Ascending aorta (tissue), 2 donors: ENCODE results near the gene SAMMSON. TPM values are rescaled to one million over a fixed set of nuclear protein-coding genes. Genes with fewer than 3 reads are reported as not detected.

Source experiments
- DNase-seq, 2 donors: peaks; one replicate each; pipeline ENCODE4 v3.0.0-alpha.2; 2019; ENCODE audit warnings: low spot score in 2 of 2
- H3K27ac ChIP-seq, 2 donors: fragments of 200-600 bp; sonication (generic); one replicate each; pipeline ENCODE4 v1.5.1; 2016 to 2017; ENCODE audit warnings: mild to moderate bottlenecking in 1 of 2
- H3K27me3 ChIP-seq: fragments of 200-600 bp; sonication (generic); one replicate; pipeline ENCODE4 v1.5.1; 2017
- H3K36me3 ChIP-seq, 2 donors: fragments of 200-600 bp; sonication (generic); one replicate each; pipeline ENCODE4 v1.5.1; 2016
- H3K4me1 ChIP-seq, 2 donors: fragments of 200-600 bp; sonication (generic); one replicate each; pipeline ENCODE4 v1.5.1; 2016 to 2017; ENCODE audit warnings: mild to moderate bottlenecking in 1 of 2
- H3K4me3 ChIP-seq, 2 donors: fragments of 200-600 bp; sonication (generic); one replicate each; pipeline ENCODE4 v1.5.1; 2016 to 2017; ENCODE audit warnings: mild to moderate bottlenecking in 1 of 2
- H3K9me3 ChIP-seq, 2 donors: fragments of 200-600 bp; sonication (generic); one replicate each; pipeline ENCODE4 v1.5.1; 2016
- CTCF ChIP-seq, 3 experiments: fragments of 200-600 bp in 2 of 3; fragments of 450-650 bp in 1 of 3; sonication (generic) in 2 of 3; IDR thresholded peaks; one replicate each; pipeline ENCODE4 v1.5.1; 2016 to 2019; ENCODE audit warnings: antibody characterized with exemption in 3 of 3, mild to moderate bottlenecking in 1 of 3, moderate library complexity in 1 of 3
- intact Hi-C: fragments of 100-400 bp; cut with DNase I; formaldehyde crosslinking; loops from one replicate; pipeline ENCODE4 v1.15.1; 2023
- total RNA-seq: library from RNA; depleted of rRNA; stranded (reverse); fragments of >200 nt; gene quantifications from one replicate; pipeline ENCODE4 v1.1.0, GENCODE V29; 2016

The SAMMSON gene
- total RNA-seq, 1 donor from 2014 or later = 2.2 TPM

GRCh38 chr3:69997631-69998307 lies 1.8 kb upstream of the SAMMSON start:
- H3K4me3 ChIP-seq = no peak overlapping the region
- DNase-seq = no peak
- no peak for TF ChIP-seq CTCF (IDR thresholded peaks at IDR 0.05)
- H3K27me3 ChIP-seq = no peaks in the 10 kb centered on the region
- H3K9me3 ChIP-seq = peaks cover 0 to 3% of the 10 kb centered on the region in 2 donors
- no peaks in the 10 kb centered on the region for H3K36me3 ChIP-seq
- intact Hi-C loops = loop anchor here (5.0 kb wide), 1 partner anchor 70 kb away; no protein-coding TSS in a partner anchor
- peak overlapping the region; percentile 93 for H3K27ac ChIP-seq
- peaks cover 3 to 24% of the 10 kb centered on the region in 2 donors for H3K4me1 ChIP-seq

- Histone ChIP-seq H3K27me3 (no peaks in the 10 kb centered on the region), H3K9me3 (peaks cover 0 to 3% of the 10 kb centered on the region in 2 donors), H3K27ac (peak overlapping the region; percentile 93), H3K4me3 (peak overlapping the region in 1 of 2 donors; percentile 37), H3K36me3 (no peaks in the 10 kb centered on the region), H3K4me1 (peaks cover 3 to 19% of the 10 kb centered on the region in 2 donors)
- no peak for DNase-seq
- TF ChIP-seq CTCF (IDR thresholded peaks at IDR 0.05) = no peak
- intact Hi-C loops = loop anchor here (5.0 kb wide), 1 partner anchor 69 kb away; no protein-coding TSS in a partner anchor
Observed at GRCh38 chr3:69998759-69999139, 784 bp upstream of the SAMMSON start.

GRCh38 chr3:70000028-70000410 lies 486 bp downstream of the SAMMSON start:
- peaks cover 0 to 3% of the 10 kb centered on the region in 2 donors for H3K9me3 ChIP-seq
- TF ChIP-seq CTCF (IDR thresholded peaks at IDR 0.05) = no peak
- H3K4me1 ChIP-seq = peaks cover 3 to 19% of the 10 kb centered on the region in 2 donors
- no peak overlapping the region for H3K4me3 ChIP-seq
- DNase-seq = no peak
- H3K36me3 ChIP-seq = no peaks in the 10 kb centered on the region
- peak overlapping the region; percentile 93 for H3K27ac ChIP-seq
- intact Hi-C loops = no loop called here
- H3K27me3 ChIP-seq = no peaks in the 10 kb centered on the region

- H3K4me3 ChIP-seq = no peak overlapping the region
- peak overlapping the region; percentile 93 for H3K27ac ChIP-seq
- H3K36me3 ChIP-seq = no peaks in the 10 kb centered on the region
- no peaks in the 10 kb centered on the region for H3K27me3 ChIP-seq
- H3K9me3 ChIP-seq = peaks cover 0 to 3% of the 10 kb centered on the region in 2 donors
- H3K4me1 ChIP-seq = peaks cover 3 to 19% of the 10 kb centered on the region in 2 donors
- intact Hi-C loops = no loop called here
- no peak for DNase-seq
- TF ChIP-seq CTCF (IDR thresholded peaks at IDR 0.05) = no peak
Observed at GRCh38 chr3:70000563-70001081, 1.1 kb downstream of the SAMMSON start.

GRCh38 chr3:70003119-70003518 lies 3.6 kb downstream of the SAMMSON start:
- H3K4me1 ChIP-seq = peaks cover 3 to 12% of the 10 kb centered on the region in 2 donors
- H3K36me3 ChIP-seq = no peaks in the 10 kb centered on the region
- intact Hi-C loops = no loop called here
- H3K9me3 ChIP-seq = peaks cover 0 to 3% of the 10 kb centered on the region in 2 donors
- H3K27me3 ChIP-seq = no peaks in the 10 kb centered on the region
- no peak for DNase-seq
- no peak for TF ChIP-seq CTCF (IDR thresholded peaks at IDR 0.05)
- H3K4me3 ChIP-seq = no peak overlapping the region
- H3K27ac ChIP-seq = no peak overlapping the region
